ENCODE measurements around the gene MUC5B. TPM values are rescaled to one million over a fixed set of nuclear protein-coding genes. Genes with fewer than 3 reads are reported as not detected.
A peak's percentile ranks its signal among the peaks of the same experiment; 100 is the strongest.

The MUC5B gene
- total and polyA plus RNA-seq, 2 donors from 2014 or later = 0.38 TPM; not detected in 1

- H3K9ac ChIP-seq (ENCODE audit: low read length in 3 of 3) = no peak overlapping the region
- H3K9me3 ChIP-seq (ENCODE audit: control insufficient read depth in 2 of 3, insufficient read depth in 1 of 3, low read length in 3 of 3) = no peaks in the 10 kb centered on the region
- DNase-seq = peak in 2 of 5 donors; percentile 25 to 65
- H3K4me1 ChIP-seq (ENCODE audit: control insufficient read depth in 2 of 3, insufficient read depth in 2 of 3, low read depth in 1 of 3, low read length in 3 of 3) = no peaks in the 10 kb centered on the region
- H3K27ac ChIP-seq (ENCODE audit: low read depth in 2 of 2, low read length in 2 of 2) = no peak overlapping the region
- intact Hi-C loops (cut with DNase I) = no loop called here
- no peak for TF ChIP-seq CTCF (IDR thresholded peaks at IDR 0.05; ENCODE audit: borderline replicate concordance, extremely low read depth, insufficient read depth)
- peaks cover 4% of the 10 kb centered on the region for H3K27me3 ChIP-seq (ENCODE audit: control insufficient read depth, insufficient read depth, low read length)
- H3K4me3 ChIP-seq (ENCODE audit: low read length in 3 of 3) = no peak overlapping the region
- H3K36me3 ChIP-seq (ENCODE audit: control insufficient read depth in 2 of 3, insufficient read depth in 3 of 3, low read length in 3 of 3) = no peaks in the 10 kb centered on the region
- FAIRE-seq = no peak
These were observed 23.6 kb upstream of the MUC5B start for GRCh38 chr11:1199241-1199750.

GRCh38 chr11:1199751-1200610 lies 22.9 kb upstream of the MUC5B start:
- no peak overlapping the region for H3K27ac ChIP-seq (ENCODE audit: low read depth in 2 of 2, low read length in 2 of 2)
- no peaks in the 10 kb centered on the region for H3K9me3 ChIP-seq (ENCODE audit: control insufficient read depth in 2 of 3, insufficient read depth in 1 of 3, low read length in 3 of 3)
- H3K4me3 ChIP-seq (ENCODE audit: low read length in 3 of 3) = no peak overlapping the region
- intact Hi-C loops (cut with DNase I) = loop anchor here (5.0 kb wide), 1 partner anchor 317 kb away; no protein-coding TSS in a partner anchor
- no peaks in the 10 kb centered on the region for H3K4me1 ChIP-seq (ENCODE audit: control insufficient read depth in 2 of 3, insufficient read depth in 2 of 3, low read depth in 1 of 3, low read length in 3 of 3)
- no peak overlapping the region for H3K9ac ChIP-seq (ENCODE audit: low read length in 3 of 3)
- peaks cover 4% of the 10 kb centered on the region for H3K27me3 ChIP-seq (ENCODE audit: control insufficient read depth, insufficient read depth, low read length)
- H3K36me3 ChIP-seq (ENCODE audit: control insufficient read depth in 2 of 3, insufficient read depth in 3 of 3, low read length in 3 of 3) = no peaks in the 10 kb centered on the region
- no peak for TF ChIP-seq CTCF (IDR thresholded peaks at IDR 0.05; ENCODE audit: borderline replicate concordance, extremely low read depth, insufficient read depth)
- DNase-seq = peak in 2 of 5 donors; percentile 29 to 68
- no peak for FAIRE-seq

GRCh38 chr11:1200611-1201191 lies 22.2 kb upstream of the MUC5B start:
- Histone ChIP-seq H3K4me3 (ENCODE audit: low read length in 3 of 3) (no peak overlapping the region), H3K27ac (ENCODE audit: low read depth in 2 of 2, low read length in 2 of 2) (no peak overlapping the region), H3K27me3 (ENCODE audit: control insufficient read depth, insufficient read depth, low read length) (peaks cover 4% of the 10 kb centered on the region), H3K9ac (ENCODE audit: low read length in 3 of 3) (no peak overlapping the region), H3K9me3 (ENCODE audit: control insufficient read depth in 2 of 3, insufficient read depth in 1 of 3, low read length in 3 of 3) (no peaks in the 10 kb centered on the region), H3K36me3 (ENCODE audit: control insufficient read depth in 2 of 3, insufficient read depth in 3 of 3, low read length in 3 of 3) (no peaks in the 10 kb centered on the region), H3K4me1 (ENCODE audit: control insufficient read depth in 2 of 3, insufficient read depth in 2 of 3, low read depth in 1 of 3, low read length in 3 of 3) (no peaks in the 10 kb centered on the region)
- TF ChIP-seq CTCF (IDR thresholded peaks at IDR 0.05; ENCODE audit: borderline replicate concordance, extremely low read depth, insufficient read depth) = no peak
- DNase-seq = peak in 1 of 5 donors; percentile 56
- intact Hi-C loops (cut with DNase I) = loop anchor here (5.0 kb wide), 1 partner anchor 317 kb away; no protein-coding TSS in a partner anchor
- FAIRE-seq = no peak
